Fibroblast of lung (primary cell): ENCODE data around the gene TSGA10IP.

Experiments
- CTCF ChIP-seq, 2 donors: IDR thresholded peaks in 1 of 2; conservative IDR thresholded peaks in 1 of 2; 1 replicate in 1 of 2; 2 replicates in 1 of 2; pipeline ENCODE4 v1.5.1; 2011 to 2012; ENCODE audit warnings: low read length in 2 of 2, control low read depth in 1 of 2, inconsistent platforms in 1 of 2, low read depth in 1 of 2, mild to moderate bottlenecking in 1 of 2
- EZH2 ChIP-seq: IDR thresholded peaks from 2 replicates; pipeline ENCODE4 v1.5.1; 2012; ENCODE audit warnings: low read length, control low read depth, mild to moderate bottlenecking; ENCODE audit errors: missing control alignments

- TF ChIP-seq CTCF (conservative IDR thresholded peaks at IDR 0.05 in 1 of 2, IDR thresholded peaks at IDR 0.05 in 1 of 2; ENCODE audit: low read depth in 1 of 2, low read length in 2 of 2) (no peak), EZH2 (no peak)
Measured at GRCh38 chr11:65961267-65962140, 16.2 kb downstream of the TSGA10IP start, which contains the start of gene SART1.
